Measurements from ENCODE around the gene RAC3.

DNA sequence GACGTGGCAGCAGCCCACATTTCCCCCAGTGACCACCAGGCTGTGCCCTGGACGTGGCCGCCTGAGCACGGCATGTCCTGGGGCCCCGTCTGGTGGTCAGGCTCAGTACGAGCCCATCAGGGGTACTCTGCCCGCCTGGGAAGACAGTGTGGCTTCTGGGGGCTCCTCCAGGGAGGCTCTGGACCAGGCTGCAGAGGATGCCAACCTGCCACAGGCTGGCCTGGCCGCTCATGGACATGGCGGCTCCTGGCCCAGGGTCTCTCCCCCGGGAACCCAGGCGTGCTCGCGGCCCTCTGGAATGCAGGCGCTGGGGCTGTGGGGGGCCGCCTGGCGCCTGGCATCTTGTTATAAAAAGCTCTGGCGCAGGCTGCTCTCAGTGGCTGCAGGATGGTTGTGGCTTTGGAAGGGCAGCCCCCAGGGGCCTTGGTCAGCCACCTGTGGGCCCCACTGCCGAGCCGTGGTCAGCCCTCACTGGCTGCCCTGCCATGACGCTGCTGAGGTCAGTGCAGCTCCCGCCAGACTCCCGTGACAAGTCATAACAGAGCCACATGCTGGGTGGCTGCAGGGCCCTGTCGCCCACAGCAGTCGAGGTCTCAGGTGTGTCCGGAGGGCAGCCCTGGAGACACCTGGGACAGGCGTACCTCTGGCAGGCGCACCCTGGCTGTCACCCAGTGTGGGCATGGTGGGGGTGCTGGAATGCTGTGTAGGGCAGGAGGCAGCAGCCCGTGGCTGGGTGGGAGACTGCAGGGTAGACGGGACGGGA, 23.8 kb upstream of the RAC3 start:
- TF ChIP-seq, protein P1, sequence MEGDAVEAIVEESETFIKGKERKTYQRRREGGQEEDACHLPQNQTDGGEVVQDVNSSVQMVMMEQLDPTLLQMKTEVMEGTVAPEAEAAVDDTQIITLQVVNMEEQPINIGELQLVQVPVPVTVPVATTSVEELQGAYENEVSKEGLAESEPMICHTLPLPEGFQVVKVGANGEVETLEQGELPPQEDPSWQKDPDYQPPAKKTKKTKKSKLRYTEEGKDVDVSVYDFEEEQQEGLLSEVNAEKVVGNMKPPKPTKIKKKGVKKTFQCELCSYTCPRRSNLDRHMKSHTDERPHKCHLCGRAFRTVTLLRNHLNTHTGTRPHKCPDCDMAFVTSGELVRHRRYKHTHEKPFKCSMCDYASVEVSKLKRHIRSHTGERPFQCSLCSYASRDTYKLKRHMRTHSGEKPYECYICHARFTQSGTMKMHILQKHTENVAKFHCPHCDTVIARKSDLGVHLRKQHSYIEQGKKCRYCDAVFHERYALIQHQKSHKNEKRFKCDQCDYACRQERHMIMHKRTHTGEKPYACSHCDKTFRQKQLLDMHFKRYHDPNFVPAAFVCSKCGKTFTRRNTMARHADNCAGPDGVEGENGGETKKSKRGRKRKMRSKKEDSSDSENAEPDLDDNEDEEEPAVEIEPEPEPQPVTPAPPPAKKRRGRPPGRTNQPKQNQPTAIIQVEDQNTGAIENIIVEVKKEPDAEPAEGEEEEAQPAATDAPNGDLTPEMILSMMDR (IDR thresholded peaks at IDR 0.05 in 8 of 11, conservative IDR thresholded peaks at IDR 0.05 in 3 of 11) = no peak
- TF ChIP-seq POLR2AphosphoS5 (IDR thresholded peaks at IDR 0.05) (no peak), POLR2A (IDR thresholded peaks at IDR 0.05) (no peak)
